CD4-positive, alpha-beta T cell treated with Interleukin-15 for 4 hours (primary cell): Measurements from ENCODE around the gene GRIK5.

Experiments used
- DNase-seq: peaks from one replicate; pipeline ENCODE4 v3.0.0-alpha.2; 2020; ENCODE audit warnings: low spot score

GRIK5 gene

DNA sequence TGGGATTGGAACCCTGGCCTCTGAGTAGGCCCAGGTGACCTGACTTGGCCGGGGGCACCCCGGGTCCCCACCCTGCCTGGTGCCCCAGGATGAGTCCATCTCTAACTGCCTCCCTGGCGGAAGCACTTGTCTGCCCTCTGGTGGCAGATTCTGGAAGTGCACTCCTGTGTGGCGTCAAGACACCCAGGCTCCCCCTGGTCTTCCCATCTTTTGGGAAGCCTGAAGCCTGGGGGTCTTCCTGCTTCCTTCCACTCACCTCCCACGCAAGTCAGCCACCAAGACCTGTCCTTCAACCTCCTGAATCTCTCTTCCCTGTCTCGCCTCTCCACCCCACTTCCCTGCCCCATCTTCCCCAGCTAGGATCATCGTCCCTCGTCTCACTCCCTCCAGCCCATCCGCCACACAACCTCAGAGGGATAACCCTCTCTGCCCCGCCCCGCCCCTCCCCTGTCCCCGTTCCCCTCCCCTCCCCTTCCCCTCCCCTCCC lies 118.3 kb downstream of the GRIK5 start:
- peak; percentile 87 for DNase-seq
